GM12878 (cell line): ENCODE measurements around the gene UVSSA. TPM values are rescaled to one million over a fixed set of nuclear protein-coding genes. Genes with fewer than 3 reads are reported as not detected.
"Not testable (repeated sequence)": the region's sequence is repeated elsewhere in the genome, so short reads cannot be mapped to it uniquely, and the experiment has no call there.

Experiments
- ATAC-seq: fragments of 200-7000 bp; cut with Tn5 transposase; 3 replicates; pipeline ENCODE4 v1.9.1; 2020; ENCODE audit warnings: mild to moderate bottlenecking, moderate library complexity
- BruUV-seq: library from RNA; stranded (reverse); fragments of 400-500 nt; replicated peaks from 2 replicates; lab custom pipeline; 2021; lab: Mats Ljungman, UMichigan
- CTCF ChIA-PET: fragments of 300-600 bp; sonication (Branson Sonifier 250); formaldehyde crosslinking; extraction: SDS; loops from one replicate; lab custom pipeline; 2021; ENCODE audit warnings: inconsistent platforms; lab: Yijun Ruan, JAX
- POLR2A ChIA-PET: fragments of 350-600 bp; formaldehyde crosslinking; extraction: SDS; loops from one replicate; lab custom pipeline; 2021; ENCODE audit warnings: inconsistent platforms; lab: Charles Lee
- RAD21 ChIA-PET: fragments of 300-600 bp; sonication (Branson Sonifier 250); formaldehyde crosslinking; loops from one replicate; lab custom pipeline; 2023; ENCODE audit warnings: antibody characterized with exemption; ENCODE audit not compliant: unreplicated experiment; lab: Charles Lee
- SMC1A ChIA-PET: fragments of 300-600 bp; sonication (Branson Sonifier 250); formaldehyde crosslinking; loops from one replicate; lab custom pipeline; 2023; ENCODE audit not compliant: unreplicated experiment, uncharacterized antibody; lab: Charles Lee
- DNase-seq: peaks from one replicate; pipeline ENCODE4 v3.0.0-alpha.2; 2011; ENCODE audit warnings: low read depth, low spot score
- FAIRE-seq: peaks from 3 replicates; lab custom pipeline; 2011; peaks lifted over from hg19 to GRCh38; lab: Jason Lieb, UNC
- H2AFZ ChIP-seq: 2 replicates; pipeline ENCODE4 v1.6.0; 2011; ENCODE audit warnings: low read depth, low read length, control low read depth; ENCODE audit not compliant: control insufficient read depth
- H3K27ac ChIP-seq: 2 replicates; pipeline ENCODE4 v1.5.1; 2011; ENCODE audit warnings: control low read depth; ENCODE audit not compliant: control insufficient read depth, insufficient read depth
- H3K27me3 ChIP-seq, 2 experiments: replicated peaks in 1 of 2; 2 replicates each; pipeline versions ENCODE4 v1.6.0 to v1.6.1; 2011; ENCODE audit warnings: low read length in 1 of 2; ENCODE audit not compliant: control insufficient read depth in 2 of 2, insufficient read depth in 2 of 2
- H3K36me3 ChIP-seq, 2 experiments: 2 replicates each; pipeline ENCODE4 v1.5.1; 2011; ENCODE audit warnings: low read length in 1 of 2; ENCODE audit not compliant: control insufficient read depth in 2 of 2, insufficient read depth in 2 of 2
- H3K4me1 ChIP-seq: 2 replicates; pipeline ENCODE4 v1.6.1; 2011; ENCODE audit warnings: mild to moderate bottlenecking, low read length, moderate library complexity, mixed read lengths; ENCODE audit not compliant: control insufficient read depth, insufficient read depth
- H3K4me2 ChIP-seq: 2 replicates; pipeline ENCODE4 v1.6.0; 2011; ENCODE audit warnings: control low read depth; ENCODE audit not compliant: control insufficient read depth, insufficient read depth
- H3K4me3 ChIP-seq: fragments of 200-600 bp; sonication (generic); 2 replicates; pipeline ENCODE4 v1.5.1; 2016
- H3K79me2 ChIP-seq: 2 replicates; pipeline ENCODE4 v1.6.0; 2011; ENCODE audit warnings: low read length; ENCODE audit not compliant: control insufficient read depth, insufficient read depth
- H3K9ac ChIP-seq: 2 replicates; pipeline ENCODE4 v1.8.0; 2011; ENCODE audit warnings: low read length, control low read depth, mixed read lengths; ENCODE audit not compliant: control insufficient read depth, insufficient read depth
- H3K9me3 ChIP-seq: replicated peaks from 3 replicates; pipeline ENCODE4 v1.5.1; 2011; ENCODE audit warnings: mild to moderate bottlenecking, low read length; ENCODE audit not compliant: control insufficient read depth, insufficient read depth
- H4K20me1 ChIP-seq: 2 replicates; pipeline ENCODE4 v1.6.0; 2011; ENCODE audit not compliant: control insufficient read depth, insufficient read depth
- ZNF592 ChIP-seq: fragments of 450-650 bp; IDR thresholded peaks from 2 replicates; pipeline ENCODE4 v1.6.1; 2017; ENCODE audit warnings: mild to moderate bottlenecking, moderate library complexity
- WGBS: methylation state at CpG from one replicate; pipeline ENCODE4 v1.1.6; 2016; ENCODE audit warnings: low lambda C conversion rate; ENCODE audit not compliant: insufficient replicate concordance, insufficient coverage; ENCODE audit errors: missing lambda C conversion rate; 5-methylcytosine and 5-hydroxymethylcytosine counted together
- in situ Hi-C: fragments of 300-500 bp; cut with MboI; formaldehyde crosslinking; loops from 9 replicates; pipeline ENCODE4 v1.14.3; 2018; ENCODE audit warnings: mixed read lengths
- intact Hi-C: fragments of 100-400 bp; cut with micrococcal nuclease; formaldehyde crosslinking; loops from one replicate; pipeline ENCODE4 v1.14.2; 2022; ENCODE audit not compliant: unreplicated experiment
- polyA plus RNA-seq, 11 experiments: library from polyadenylated mRNA; depleted of rRNA in 4 of 11; unstranded in 6 of 11; stranded (reverse) in 5 of 11; fragments of >200 nt; fragmentation: Nextera tagmentation in 4 of 11; fragmentation: Illumina TruSeq in 1 of 11; extraction: Ambion mirVana in 4 of 11; extraction: Trizol in 1 of 11; gene quantifications; 1 replicate in 1 of 11; 2 replicates in 10 of 11; pipeline versions ENCODE4 v1.2.1 to v1.2.3, GENCODE V29; 2011 to 2016; ENCODE audit warnings: inconsistent platforms in 2 of 11, missing spikeins in 2 of 11, low read depth in 1 of 11
- total RNA-seq, 4 experiments: library from RNA; depleted of rRNA in 3 of 4; stranded (reverse); fragments of >200 nt in 3 of 4; fragmentation: Illumina TruSeq in 1 of 4; extraction: Trizol in 1 of 4; gene quantifications; 2 replicates each; pipeline versions ENCODE4 v1.2.1 to v1.2.3, GENCODE V29; 2013 to 2021

Gene UVSSA
- total and polyA plus RNA-seq, 10 of the 15 experiments (the other 5 are each of a cell fraction or from before 2014, with no cell fraction given), result 0.34 to 16.8 (median 3.6) TPM

GRCh38 chr4:1393866-1394265 lies 46.9 kb downstream of the UVSSA start (continued):
- no peak for TF ChIP-seq ZNF592

GRCh38 chr4:1394554-1395388 lies 47.8 kb downstream of the UVSSA start:
- H3K79me2 ChIP-seq, H3K9ac ChIP-seq, DNase-seq, H3K4me2 ChIP-seq, in situ Hi-C loops, ATAC-seq, RAD21 ChIA-PET, FAIRE-seq, intact Hi-C loops, SMC1A ChIA-PET, H3K4me3 ChIP-seq, BruUV-seq, H3K27ac ChIP-seq, H2AFZ ChIP-seq, H3K36me3 ChIP-seq, CTCF ChIA-PET, H3K27me3 ChIP-seq, H3K4me1 ChIP-seq, H4K20me1 ChIP-seq, POLR2A ChIA-PET: not testable (repeated sequence)
- WGBS, result 93% methylated on average over 24 of the region's 63 CpGs
- peaks cover 15% of the 10 kb centered on the region for H3K9me3 ChIP-seq

- H3K9ac ChIP-seq, SMC1A ChIA-PET, POLR2A ChIA-PET, H3K27ac ChIP-seq, H3K36me3 ChIP-seq, H2AFZ ChIP-seq, CTCF ChIA-PET, intact Hi-C loops, H3K4me3 ChIP-seq, BruUV-seq, FAIRE-seq, H3K4me1 ChIP-seq, DNase-seq, RAD21 ChIA-PET, H3K27me3 ChIP-seq, H3K79me2 ChIP-seq, ATAC-seq, H4K20me1 ChIP-seq, in situ Hi-C loops, H3K4me2 ChIP-seq: not testable (repeated sequence)
- H3K9me3 ChIP-seq, result peaks cover 15% of the 10 kb centered on the region
- WGBS, result 95% methylated on average over 17 of the region's 26 CpGs
These were observed 48.4 kb downstream of the UVSSA start for GRCh38 chr4:1395389-1395820.
